GM23338 (cell line): Measurements from ENCODE around the gene RNLS. TPM values are rescaled to one million over a fixed set of nuclear protein-coding genes. Genes with fewer than 3 reads are reported as not detected.

Experiments
- ATAC-seq: fragments of 200-7000 bp; cut with Tn5 transposase; 3 replicates; pipeline ENCODE4 v1.9.1; 2020
- DNase-seq: peaks from one replicate; pipeline ENCODE4 v3.0.0-alpha.2; 2015; ENCODE audit warnings: low spot score
- H2AFZ ChIP-seq: fragments of 200-600 bp; sonication (generic); 2 replicates; pipeline ENCODE4 v1.8.0; 2016; ENCODE audit warnings: antibody characterized with exemption, mild to moderate bottlenecking, moderate library complexity
- H3F3A ChIP-seq: fragments of 200-600 bp; sonication (generic); replicated peaks from 2 replicates; pipeline ENCODE4 v1.8.0; 2017; ENCODE audit warnings: antibody characterized with exemption, mixed run types, low read depth
- H3K27ac ChIP-seq: fragments of 200-600 bp; sonication (generic); 2 replicates; pipeline ENCODE4 v1.6.1; 2016; ENCODE audit warnings: low read depth
- H3K27me3 ChIP-seq: fragments of 200-600 bp; sonication (generic); 2 replicates; pipeline ENCODE4 v1.8.0; 2016; ENCODE audit warnings: mild to moderate bottlenecking, mixed run types, moderate library complexity; ENCODE audit not compliant: insufficient read depth
- H3K36me3 ChIP-seq: fragments of 200-600 bp; sonication (generic); 2 replicates; pipeline ENCODE4 v1.8.0; 2016; ENCODE audit warnings: mild to moderate bottlenecking; ENCODE audit not compliant: insufficient read depth
- H3K4me1 ChIP-seq: fragments of 200-600 bp; sonication (generic); 2 replicates; pipeline ENCODE4 v1.8.0; 2016; ENCODE audit warnings: mild to moderate bottlenecking, moderate library complexity; ENCODE audit not compliant: insufficient read depth
- H3K4me2 ChIP-seq: fragments of 200-600 bp; sonication (generic); 2 replicates; pipeline ENCODE4 v1.7.1; 2017; ENCODE audit warnings: mixed run types
- H3K4me3 ChIP-seq: fragments of 200-600 bp; sonication (generic); 2 replicates; pipeline ENCODE4 v1.6.1; 2016; ENCODE audit warnings: mixed run types
- H3K79me2 ChIP-seq: fragments of 200-600 bp; sonication (generic); replicated peaks from 2 replicates; pipeline ENCODE4 v1.8.0; 2017; ENCODE audit warnings: mild to moderate bottlenecking; ENCODE audit not compliant: insufficient read depth
- H3K9me2 ChIP-seq: fragments of 200-600 bp; sonication (generic); 2 replicates; pipeline ENCODE4 v1.8.0; 2017; ENCODE audit not compliant: insufficient read depth
- H4K20me1 ChIP-seq: fragments of 200-600 bp; sonication (generic); replicated peaks from 2 replicates; pipeline ENCODE4 v1.8.0; 2017; ENCODE audit warnings: mild to moderate bottlenecking; ENCODE audit not compliant: insufficient read depth
- H3K27ac Mint-ChIP-seq: 2 replicates; pipeline ENCODE4 v1.8.0; 2020; ENCODE audit warnings: inconsistent platforms, mild to moderate bottlenecking, moderate library complexity, mixed read lengths
- H3K27me3 Mint-ChIP-seq: 3 replicates; pipeline ENCODE4 v1.8.0; 2022; ENCODE audit warnings: low read depth, mild to moderate bottlenecking, moderate library complexity, mixed read lengths, inconsistent platforms; ENCODE audit not compliant: insufficient read depth, poor library complexity
- H3K36me3 Mint-ChIP-seq: 3 replicates; pipeline ENCODE4 v1.8.0; 2021; ENCODE audit warnings: low read depth, mild to moderate bottlenecking, inconsistent platforms, moderate library complexity, mixed read lengths
- H3K4me1 Mint-ChIP-seq: 3 replicates; pipeline ENCODE4 v1.8.0; 2020; ENCODE audit warnings: mild to moderate bottlenecking, inconsistent platforms, mixed read lengths
- H3K4me3 Mint-ChIP-seq: 3 replicates; pipeline ENCODE4 v1.8.0; 2021; ENCODE audit warnings: moderate library complexity, mild to moderate bottlenecking, inconsistent platforms, mixed read lengths
- H3K9me3 Mint-ChIP-seq: 3 replicates; pipeline ENCODE4 v1.8.0; 2020; ENCODE audit warnings: moderate library complexity, mild to moderate bottlenecking, inconsistent platforms, mixed read lengths
- CREB1 ChIP-seq: fragments of 250-450 bp; sonication (Bioruptor Pico); IDR thresholded peaks from 2 replicates; pipeline ENCODE4 v1.5.0; 2020; ENCODE audit warnings: low read depth, mild to moderate bottlenecking, moderate library complexity
- CTCF ChIP-seq, 2 experiments: fragments of 200-600 bp in 1 of 2; sonication (generic) in 1 of 2; conservative IDR thresholded peaks; 2 replicates each; pipeline versions ENCODE4 v1.5.1 to v1.6.1; 2016 to 2017; ENCODE audit warnings: antibody characterized with exemption in 2 of 2, low read depth in 2 of 2, mild to moderate bottlenecking in 2 of 2, moderate library complexity in 1 of 2
- ETS1 ChIP-seq: IDR thresholded peaks from 2 replicates; pipeline ENCODE4 v1.6.1; 2016; ENCODE audit warnings: antibody characterized with exemption
- EZH2 ChIP-seq: fragments of 200-600 bp; sonication (generic); IDR thresholded peaks from one replicate; pipeline ENCODE4 v1.8.0; 2017; ENCODE audit warnings: antibody characterized with exemption, mild to moderate bottlenecking, low read depth; ENCODE audit not compliant: unreplicated experiment
- EZH2phosphoT487 ChIP-seq: fragments of 200-600 bp; sonication (generic); IDR thresholded peaks from one replicate; pipeline ENCODE4 v1.8.1; 2018; ENCODE audit warnings: antibody characterized with exemption; ENCODE audit not compliant: unreplicated experiment
- JUNB ChIP-seq: IDR thresholded peaks from one replicate; pipeline ENCODE4 v1.6.1; 2016; ENCODE audit warnings: antibody characterized with exemption; ENCODE audit not compliant: unreplicated experiment
- NANOG ChIP-seq: IDR thresholded peaks from 2 replicates; pipeline ENCODE4 v1.6.1; 2016; ENCODE audit warnings: antibody characterized with exemption, borderline replicate concordance
- POLR2AphosphoS5 ChIP-seq: IDR thresholded peaks from 2 replicates; pipeline ENCODE4 v1.6.1; 2016; ENCODE audit warnings: antibody characterized with exemption, low read depth
- REST ChIP-seq: IDR thresholded peaks from one replicate; pipeline ENCODE4 v1.6.1; 2018; ENCODE audit warnings: antibody characterized with exemption; ENCODE audit not compliant: unreplicated experiment
- STAT1 ChIP-seq: IDR thresholded peaks from one replicate; pipeline ENCODE4 v1.6.1; 2016; ENCODE audit warnings: antibody characterized with exemption; ENCODE audit not compliant: unreplicated experiment
- ZNF114 ChIP-seq: fragments of 250-450 bp; sonication (Bioruptor Pico); IDR thresholded peaks from 2 replicates; pipeline ENCODE4 v1.5.0; 2020; ENCODE audit warnings: mild to moderate bottlenecking, moderate library complexity
- ZNF331 ChIP-seq: fragments of 250-450 bp; sonication (Bioruptor Pico); IDR thresholded peaks from 2 replicates; pipeline ENCODE4 v1.5.0; 2020; ENCODE audit warnings: low read depth, mild to moderate bottlenecking, moderate library complexity
- ZNF462 ChIP-seq: fragments of 250-450 bp; sonication (Bioruptor Pico); IDR thresholded peaks from 2 replicates; pipeline ENCODE4 v1.5.0; 2020; ENCODE audit warnings: mild to moderate bottlenecking, moderate library complexity
- polyA plus RNA-seq: library from polyadenylated mRNA; unstranded; fragments of >200 nt; fragmentation: Nextera tagmentation; extraction: Ambion mirVana; gene quantifications from 2 replicates; pipeline ENCODE4 v1.2.1, GENCODE V29; 2016
- total RNA-seq: library from RNA; depleted of rRNA; stranded (reverse); fragments of >200 nt; shearing (Covaris generic); gene quantifications from 2 replicates; pipeline ENCODE4 v1.2.3, GENCODE V29; 2014

The RNLS gene
- total and polyA plus RNA-seq, 2 experiments from 2014 or later, result 8.8 to 15.2 TPM

- no peak overlapping the region for H2AFZ ChIP-seq
- H3K36me3 ChIP-seq, result no peaks in the 10 kb centered on the region
- Mint-ChIP-seq H3K27me3 (no peaks in the 10 kb centered on the region), H3K36me3 (no peaks in the 10 kb centered on the region), H3K9me3 (no peaks in the 10 kb centered on the region), H3K27ac (no peak overlapping the region), H3K4me1 (peaks cover 6% of the 10 kb centered on the region), H3K4me3 (no peak overlapping the region)
- TF ChIP-seq STAT1 (no peak), NANOG (no peak), ETS1 (no peak), EZH2phosphoT487 (no peak), POLR2AphosphoS5 (no peak), CREB1 (CRISPR knock-in tag) (no peak), ZNF114 (CRISPR knock-in tag) (no peak), ZNF462 (no peak), EZH2 (no peak), JUNB (no peak), CTCF (conservative IDR thresholded peaks at IDR 0.05; ENCODE audit: low read depth in 2 of 2) (no peak), ZNF331 (no peak), REST (no peak)
- no peaks in the 10 kb centered on the region for H3K9me2 ChIP-seq
- DNase-seq, result no peak
- ATAC-seq, result no peak
- H4K20me1 ChIP-seq, result no peaks in the 10 kb centered on the region
- no peaks in the 10 kb centered on the region for H3F3A ChIP-seq
- no peak overlapping the region for H3K4me3 ChIP-seq
- no peak overlapping the region for H3K27ac ChIP-seq
- no peak overlapping the region for H3K4me2 ChIP-seq
- H3K79me2 ChIP-seq, result no peaks in the 10 kb centered on the region
- no peaks in the 10 kb centered on the region for H3K27me3 ChIP-seq
- no peaks in the 10 kb centered on the region for H3K4me1 ChIP-seq
These were observed 46.7 kb downstream of the RNLS start for GRCh38 chr10:88536437-88536836.
